ENCODE measurements around the gene RIPOR3. TPM values are rescaled to one million over a fixed set of nuclear protein-coding genes. Genes with fewer than 3 reads are reported as not detected.

The RIPOR3 gene
- polyA plus RNA-seq, 1 of the 3 experiments (the other 2 are of a cell fraction), result 1.2 TPM

GRCh38 chr20:50546729-50547314, 144.5 kb downstream of the RIPOR3 start:
- H3K36me3 ChIP-seq (replicated peaks in 1 of 2; ENCODE audit: control insufficient read depth in 1 of 2, insufficient read depth in 2 of 2, low read length in 1 of 2), result peaks cover 8 to 14% of the 10 kb centered on the region in 2 experiments
- ChIA-PET CTCF (interaction anchor here (1.4 kb wide), 1 partner anchor 9 kb away, joined by 3 read pairs; no protein-coding TSS in a partner anchor), POLR2A (no interaction called here)
- H3K27ac ChIP-seq (ENCODE audit: low read depth in 2 of 2, low read length in 1 of 2), result no peak overlapping the region
- no peak for TF ChIP-seq EZH2phosphoT487 (IDR thresholded peaks at IDR 0.05; ENCODE audit: borderline replicate concordance, low read depth)
- TF ChIP-seq IRF3 (IDR thresholded peaks at IDR 0.05; ENCODE audit: low read depth, low read length), result no peak
- no peak for TF ChIP-seq RXRA (IDR thresholded peaks at IDR 0.05; ENCODE audit: borderline replicate concordance, low read depth)
- no peak for TF ChIP-seq USF1 (IDR thresholded peaks at IDR 0.05; ENCODE audit: borderline replicate concordance, low read depth)
- TF ChIP-seq TAF1 (IDR thresholded peaks at IDR 0.05; ENCODE audit: borderline replicate concordance, low read depth, low read length), result no peak
- TF ChIP-seq ELF1 (IDR thresholded peaks at IDR 0.05), result no peak
- TF ChIP-seq EP300 (IDR thresholded peaks at IDR 0.05; ENCODE audit: borderline replicate concordance in 1 of 2, low read depth in 1 of 2, low read length in 1 of 2), result no peak
- TF ChIP-seq MXI1 (IDR thresholded peaks at IDR 0.05; ENCODE audit: low read depth, low read length), result no peak
- TF ChIP-seq MAX (IDR thresholded peaks at IDR 0.05; ENCODE audit: low read depth), result no peak
- no peak for TF ChIP-seq GATA2 (CRISPR knock-in tag; IDR thresholded peaks at IDR 0.05)
- no peak for TF ChIP-seq CHD2 (IDR thresholded peaks at IDR 0.05; ENCODE audit: low read length, partially characterized antibody)
- no peak for TF ChIP-seq REST (IDR thresholded peaks at IDR 0.05; ENCODE audit: low read depth, low read length)
- TF ChIP-seq CTCF (IDR thresholded peaks at IDR 0.05), result no peak
- peaks cover 0 to under 1% of the 10 kb centered on the region in 2 experiments; a peak in 3 of 4 replicates for H3K4me1 ChIP-seq (ENCODE audit: control insufficient read depth in 1 of 2, insufficient read depth in 2 of 2, low read depth in 1 of 2, low read length in 1 of 2)
- H3K9me2 ChIP-seq, result no peaks in the 10 kb centered on the region
- no peak overlapping the region for H2AFZ ChIP-seq (ENCODE audit: low read depth)
- WGBS (ENCODE audit: low lambda C conversion rate), result 83% methylated on average over 5 of the region's 5 CpGs
- H3K4me3 ChIP-seq (ENCODE audit: low read depth in 2 of 2, low read length in 1 of 2), result no peak overlapping the region
- no peaks in the 10 kb centered on the region for H3K27me3 ChIP-seq (ENCODE audit: insufficient read depth)
- H4K20me1 ChIP-seq (ENCODE audit: insufficient read depth), result peaks cover 6% of the 10 kb centered on the region
- no peak for DNase-seq
- no peaks in the 10 kb centered on the region for H3K9me3 ChIP-seq
- peaks cover 91% of the 10 kb centered on the region for H3K79me2 ChIP-seq (ENCODE audit: insufficient read depth)
- H3K4me2 ChIP-seq, result peak overlapping the region; percentile 38; the same call in 1 of the 2 replicates
- peaks cover 11% of the 10 kb centered on the region for H3F3A ChIP-seq (replicated peaks; ENCODE audit: insufficient read depth)
- H3K9ac ChIP-seq, result no peak overlapping the region

Data from SK-N-SH (cell line).